TTC549 (cell line): Measurements from ENCODE around the gene GUCY2F.

ENCODE experiments used
- FAIRE-seq: peaks from 2 replicates; lab custom pipeline; 2012; peaks lifted over from hg19 to GRCh38; lab: Jason Lieb, UNC

Gene GUCY2F

GRCh38 chrX:109393859-109394258, 88.0 kb downstream of the GUCY2F start:
- FAIRE-seq, result no peak

- FAIRE-seq, result no peak
These were observed 89.0 kb downstream of the GUCY2F start for GRCh38 chrX:109392895-109393294.

GRCh38 chrX:109390556-109390955, 91.3 kb downstream of the GUCY2F start:
- no peak for FAIRE-seq

- no peak for FAIRE-seq
These were observed 92.0 kb downstream of the GUCY2F start for GRCh38 chrX:109389917-109390316.

GRCh38 chrX:109384699-109385098, 97.2 kb downstream of the GUCY2F start:
- no peak for FAIRE-seq

- FAIRE-seq, result no peak
These were observed 99.6 kb downstream of the GUCY2F start for GRCh38 chrX:109382332-109382731.

- no peak for FAIRE-seq
These were observed 103.6 kb downstream of the GUCY2F start for GRCh38 chrX:109378281-109378680.

GRCh38 chrX:109374262-109374960, 107.5 kb downstream of the GUCY2F start:
- no peak for FAIRE-seq

- FAIRE-seq, result no peak
These were observed 108.4 kb downstream of the GUCY2F start for GRCh38 chrX:109373468-109373867.

- no peak for FAIRE-seq
These were observed 109.2 kb downstream of the GUCY2F start for GRCh38 chrX:109372716-109373115.

GRCh38 chrX:109372291-109372690, 109.6 kb downstream of the GUCY2F start:
- no peak for FAIRE-seq

GRCh38 chrX:109362101-109362500, 119.8 kb downstream of the GUCY2F start:
- no peak for FAIRE-seq

GRCh38 chrX:109360301-109360700, 121.6 kb downstream of the GUCY2F start:
- FAIRE-seq, result no peak

GRCh38 chrX:109357706-109358105, 124.2 kb downstream of the GUCY2F start:
- FAIRE-seq, result no peak

- no peak for FAIRE-seq
These were observed 125.2 kb downstream of the GUCY2F start for GRCh38 chrX:109356684-109357083.

- FAIRE-seq, result no peak
These were observed 129.8 kb downstream of the GUCY2F start for GRCh38 chrX:109352066-109352588.

- FAIRE-seq, result no peak
These were observed 130.3 kb downstream of the GUCY2F start for GRCh38 chrX:109351557-109351956.

GRCh38 chrX:109350551-109350950, 131.3 kb downstream of the GUCY2F start:
- no peak for FAIRE-seq

- FAIRE-seq, result no peak
These were observed 131.8 kb downstream of the GUCY2F start for GRCh38 chrX:109350051-109350450.

GRCh38 chrX:109347632-109348031, 134.3 kb downstream of the GUCY2F start:
- FAIRE-seq, result no peak

GRCh38 chrX:109346491-109346890, 135.4 kb downstream of the GUCY2F start:
- no peak for FAIRE-seq

- no peak for FAIRE-seq
These were observed 136.0 kb downstream of the GUCY2F start for GRCh38 chrX:109345856-109346255.

- no peak for FAIRE-seq
These were observed 137.2 kb downstream of the GUCY2F start for GRCh38 chrX:109344678-109345077.

- no peak for FAIRE-seq
These were observed 137.8 kb downstream of the GUCY2F start for GRCh38 chrX:109344101-109344500.
